ENCODE results near the gene FMNL3. TPM values are rescaled to one million over a fixed set of nuclear protein-coding genes. Genes with fewer than 3 reads are reported as not detected.
"Not testable (repeated sequence)": the region's sequence is repeated elsewhere in the genome, so short reads cannot be mapped to it uniquely, and the experiment has no call there.

The FMNL3 gene
- total and polyA plus RNA-seq, 5 experiments from 2014 or later = 7.6 to 36.5 (median 12.1) TPM

GRCh38 chr12:49609875-49610154 is 97.4 kb downstream of the FMNL3 start:
- POLR2A ChIA-PET = interaction anchor here (1.3 kb wide), 1 partner anchor 10 kb away, joined by 3 read pairs; no protein-coding TSS in a partner anchor
- Mint-ChIP-seq H3K4me3 (no peak overlapping the region), H3K4me1 (peaks cover 2 to 7% (median 6%) of the 10 kb centered on the region in 4 donors), H3K27ac (no peak overlapping the region), H3K36me3 (peaks cover 0 to 6% (median 3%) of the 10 kb centered on the region in 3 donors), H3K9me3 (peaks cover 0 to 11% (median 3%) of the 10 kb centered on the region in 9 donors), H3K27me3 (peaks cover 5 to 17% (median 9%) of the 10 kb centered on the region in 5 donors)
- ATAC-seq (no peak), DNase-seq (no peak)

GRCh38 chr12:49609059-49609874 is 97.9 kb downstream of the FMNL3 start:
- Mint-ChIP-seq H3K4me1 (peaks cover 2 to 7% (median 6%) of the 10 kb centered on the region in 4 donors), H3K27me3 (peaks cover 1 to 14% (median 8%) of the 10 kb centered on the region in 5 donors), H3K27ac (peak overlapping the region in 1 of 10 donors; percentile 35), H3K4me3 (no peak overlapping the region), H3K9me3 (peaks cover 0 to 11% (median 3%) of the 10 kb centered on the region in 9 donors), H3K36me3 (peaks cover 0 to 6% (median 3%) of the 10 kb centered on the region in 3 donors)
- ATAC-seq (no peak), DNase-seq (no peak)
- POLR2A ChIA-PET = no interaction called here

- ATAC-seq, H3K36me3 Mint-ChIP-seq, POLR2A ChIA-PET, H3K4me1 Mint-ChIP-seq, H3K27me3 Mint-ChIP-seq, DNase-seq, H3K9me3 Mint-ChIP-seq: not testable (repeated sequence)
- peak within 1 kb of the TSS in 2 of 10 donors; percentile 11 to 14 for H3K27ac Mint-ChIP-seq
- H3K4me3 Mint-ChIP-seq = peak within 1 kb of the TSS in 1 of 10 donors; percentile 4
Observed at GRCh38 chr12:49605539-49605938, 101.7 kb downstream of the FMNL3 start, which contains the start of gene FAM186B. Gene FAM186B, minus strand, starts transcription at chr12:49605639. Its CDS starts 162 bp downstream, at chr12:49605477.

- peaks cover 0 to 3% (median 0%) of the 10 kb centered on the region in 9 donors for H3K9me3 Mint-ChIP-seq
- H3K27ac Mint-ChIP-seq = peak overlapping the region in 1 of 10 donors; percentile 14
- peak overlapping the region in 1 of 10 donors; percentile 4 for H3K4me3 Mint-ChIP-seq
- ATAC-seq (no peak), DNase-seq (no peak)
- H3K4me1 Mint-ChIP-seq = peaks cover 2 to 14% (median 6%) of the 10 kb centered on the region in 4 donors
- peaks cover 0 to 3% (median 0%) of the 10 kb centered on the region in 5 donors for H3K27me3 Mint-ChIP-seq
- POLR2A ChIA-PET = no interaction called here
- H3K36me3 Mint-ChIP-seq = peaks cover 0 to under 1% (median 0%) of the 10 kb centered on the region in 3 donors
Observed at GRCh38 chr12:49604856-49605255, 102.3 kb downstream of the FMNL3 start.

GRCh38 chr12:49603721-49604120 is 103.5 kb downstream of the FMNL3 start:
- peaks cover 0 to 1% (median 0%) of the 10 kb centered on the region in 5 donors for H3K27me3 Mint-ChIP-seq
- H3K4me1 Mint-ChIP-seq = peaks cover 2 to 15% (median 6%) of the 10 kb centered on the region in 4 donors
- H3K36me3 Mint-ChIP-seq = no peaks in the 10 kb centered on the region
- H3K27ac Mint-ChIP-seq = no peak overlapping the region
- DNase-seq (no peak), ATAC-seq (no peak)
- H3K4me3 Mint-ChIP-seq = no peak overlapping the region
- H3K9me3 Mint-ChIP-seq = peaks cover 0 to 3% (median 0%) of the 10 kb centered on the region in 9 donors
- POLR2A ChIA-PET = no interaction called here

- Mint-ChIP-seq H3K4me3 (no peak overlapping the region), H3K27ac (peak overlapping the region in 1 of 10 donors; percentile 41), H3K36me3 (no peaks in the 10 kb centered on the region), H3K4me1 (peaks cover 1 to 9% (median 2%) of the 10 kb centered on the region in 4 donors), H3K27me3 (no peaks in the 10 kb centered on the region), H3K9me3 (no peaks in the 10 kb centered on the region)
- DNase-seq = no peak
- no peak for ATAC-seq
- POLR2A ChIA-PET = interaction anchor here (0.6 to 1.0 kb wide), 2 partner anchors 10 to 130 kb away, joined by 3 to 4 read pairs; no protein-coding TSS in a partner anchor
Observed at GRCh38 chr12:49599961-49600360, 107.2 kb downstream of the FMNL3 start.

GRCh38 chr12:49598527-49598926 is 108.7 kb downstream of the FMNL3 start:
- H3K27me3 Mint-ChIP-seq = no peaks in the 10 kb centered on the region
- H3K4me1 Mint-ChIP-seq = peaks cover 0 to 8% (median 1%) of the 10 kb centered on the region in 4 donors
- H3K4me3 Mint-ChIP-seq = no peak overlapping the region
- DNase-seq (no peak), ATAC-seq (no peak)
- no peaks in the 10 kb centered on the region for H3K9me3 Mint-ChIP-seq
- H3K27ac Mint-ChIP-seq = peak overlapping the region in 4 of 10 donors; percentile 37 to 62 (median 53)
- POLR2A ChIA-PET = no interaction called here
- no peaks in the 10 kb centered on the region for H3K36me3 Mint-ChIP-seq

- Mint-ChIP-seq H3K4me1 (peaks cover 0 to 3% (median under 1%) of the 10 kb centered on the region in 4 donors), H3K9me3 (peaks cover 0 to 8% (median 3%) of the 10 kb centered on the region in 9 donors), H3K27me3 (no peaks in the 10 kb centered on the region), H3K27ac (no peak overlapping the region), H3K4me3 (no peak overlapping the region), H3K36me3 (peaks cover 5 to 21% (median 19%) of the 10 kb centered on the region in 3 donors)
- POLR2A ChIA-PET = interaction anchor here (0.5 to 1.0 kb wide), 2 partner anchors 23 to 304 kb away, joined by 3 to 4 read pairs; no protein-coding TSS in a partner anchor
- ATAC-seq (no peak), DNase-seq (no peak)
Observed at GRCh38 chr12:49588721-49589516, 118.3 kb downstream of the FMNL3 start.

GRCh38 chr12:49588281-49588680 is 118.9 kb downstream of the FMNL3 start:
- Mint-ChIP-seq H3K9me3 (peaks cover 0 to 8% (median 3%) of the 10 kb centered on the region in 9 donors), H3K4me1 (peaks cover 0 to 4% (median under 1%) of the 10 kb centered on the region in 4 donors), H3K36me3 (peaks cover 5 to 27% (median 19%) of the 10 kb centered on the region in 3 donors), H3K27ac (no peak overlapping the region), H3K27me3 (no peaks in the 10 kb centered on the region), H3K4me3 (no peak overlapping the region)
- no peak for ATAC-seq
- POLR2A ChIA-PET = interaction anchor here (1.0 kb wide), 1 partner anchor 24 kb away, joined by 4 read pairs; no protein-coding TSS in a partner anchor
- DNase-seq = no peak

GRCh38 chr12:49587174-49587908 is 119.9 kb downstream of the FMNL3 start:
- POLR2A ChIA-PET = no interaction called here
- peaks cover 0 to 7% (median under 1%) of the 10 kb centered on the region in 4 donors for H3K4me1 Mint-ChIP-seq
- H3K27ac Mint-ChIP-seq = no peak overlapping the region
- H3K4me3 Mint-ChIP-seq = no peak overlapping the region
- ATAC-seq (no peak), DNase-seq (no peak)
- peaks cover 0 to 8% (median 3%) of the 10 kb centered on the region in 9 donors for H3K9me3 Mint-ChIP-seq
- H3K27me3 Mint-ChIP-seq = no peaks in the 10 kb centered on the region
- H3K36me3 Mint-ChIP-seq = peaks cover 5 to 34% (median 19%) of the 10 kb centered on the region in 3 donors

All from naive thymus-derived CD8-positive, alpha-beta T cell (primary cell).